ENCODE measurements around the gene NARS2. TPM values are rescaled to one million over a fixed set of nuclear protein-coding genes. Genes with fewer than 3 reads are reported as not detected.

The NARS2 gene
- total RNA-seq, 4 donors from 2014 or later, result 9.0 to 22.1 (median 9.2) TPM

GRCh38 chr11:78492973-78493372 lies 81.7 kb downstream of the NARS2 start:
- 64 to 74% methylated on average over 6 of the region's 6 CpGs for WGBS, 2 donors (ENCODE audit: low coverage in 1 of 2)
- Histone ChIP-seq H3K27ac (no peak overlapping the region), H3K27me3 (no peaks in the 10 kb centered on the region), H3K9me3 (no peaks in the 10 kb centered on the region), H3K4me3 (no peak overlapping the region), H3K36me3 (peaks cover 0 to 4% of the 10 kb centered on the region in 2 donors), H3K4me1 (peaks cover 3 to 36% (median 8%) of the 10 kb centered on the region in 3 donors)
- ATAC-seq, result no peak
- TF ChIP-seq EP300 (IDR thresholded peaks at IDR 0.05) (no peak), POLR2A (IDR thresholded peaks at IDR 0.05) (no peak), POLR2AphosphoS5 (IDR thresholded peaks at IDR 0.05) (no peak)
- TF ChIP-seq, protein P1, sequence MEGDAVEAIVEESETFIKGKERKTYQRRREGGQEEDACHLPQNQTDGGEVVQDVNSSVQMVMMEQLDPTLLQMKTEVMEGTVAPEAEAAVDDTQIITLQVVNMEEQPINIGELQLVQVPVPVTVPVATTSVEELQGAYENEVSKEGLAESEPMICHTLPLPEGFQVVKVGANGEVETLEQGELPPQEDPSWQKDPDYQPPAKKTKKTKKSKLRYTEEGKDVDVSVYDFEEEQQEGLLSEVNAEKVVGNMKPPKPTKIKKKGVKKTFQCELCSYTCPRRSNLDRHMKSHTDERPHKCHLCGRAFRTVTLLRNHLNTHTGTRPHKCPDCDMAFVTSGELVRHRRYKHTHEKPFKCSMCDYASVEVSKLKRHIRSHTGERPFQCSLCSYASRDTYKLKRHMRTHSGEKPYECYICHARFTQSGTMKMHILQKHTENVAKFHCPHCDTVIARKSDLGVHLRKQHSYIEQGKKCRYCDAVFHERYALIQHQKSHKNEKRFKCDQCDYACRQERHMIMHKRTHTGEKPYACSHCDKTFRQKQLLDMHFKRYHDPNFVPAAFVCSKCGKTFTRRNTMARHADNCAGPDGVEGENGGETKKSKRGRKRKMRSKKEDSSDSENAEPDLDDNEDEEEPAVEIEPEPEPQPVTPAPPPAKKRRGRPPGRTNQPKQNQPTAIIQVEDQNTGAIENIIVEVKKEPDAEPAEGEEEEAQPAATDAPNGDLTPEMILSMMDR (IDR thresholded peaks at IDR 0.05), result no peak

- Histone ChIP-seq H3K27me3 (no peaks in the 10 kb centered on the region), H3K36me3 (peaks cover 0 to 15% of the 10 kb centered on the region in 2 donors), H3K4me3 (no peak overlapping the region), H3K9me3 (no peaks in the 10 kb centered on the region), H3K4me1 (peaks cover 0 to 3% (median 0%) of the 10 kb centered on the region in 3 donors), H3K27ac (no peak overlapping the region)
- TF ChIP-seq POLR2A (IDR thresholded peaks at IDR 0.05) (no peak), POLR2AphosphoS5 (IDR thresholded peaks at IDR 0.05) (no peak), EP300 (IDR thresholded peaks at IDR 0.05) (no peak)
- TF ChIP-seq, protein P1 (IDR thresholded peaks at IDR 0.05), result no peak
- no peak for ATAC-seq
Observed at GRCh38 chr11:78489184-78489583, 85.5 kb downstream of the NARS2 start.

DNA sequence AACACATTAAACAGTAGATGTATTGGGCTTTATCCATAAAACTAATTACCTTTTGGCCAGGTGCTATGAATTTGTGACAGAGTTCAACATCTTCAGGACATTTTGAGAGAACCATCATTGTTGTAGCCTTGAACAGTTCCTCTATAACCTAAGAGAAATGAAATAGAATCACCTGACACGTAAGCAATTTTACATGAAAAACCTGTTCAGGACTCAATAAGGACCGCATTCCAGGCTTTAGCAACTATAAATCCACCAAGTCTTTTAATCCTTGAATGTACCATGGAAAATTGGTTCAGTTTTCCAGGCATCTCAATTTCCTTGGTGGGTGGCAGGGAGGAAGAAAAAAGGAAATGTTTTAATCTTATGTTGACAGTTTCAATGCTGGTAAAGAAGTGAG lies 96.1 kb downstream of the NARS2 start:
- H3K4me1 ChIP-seq, result no peaks in the 10 kb centered on the region
- ATAC-seq, result no peak
- H3K9me3 ChIP-seq, result no peaks in the 10 kb centered on the region
- WGBS, 2 donors (ENCODE audit: low coverage in 1 of 2), result 80 to 94% methylated on average over 2 of the region's 2 CpGs
- TF ChIP-seq, protein P1 (IDR thresholded peaks at IDR 0.05), result no peak
- TF ChIP-seq POLR2AphosphoS5 (IDR thresholded peaks at IDR 0.05) (no peak), POLR2A (IDR thresholded peaks at IDR 0.05) (no peak), EP300 (IDR thresholded peaks at IDR 0.05) (no peak)
- no peak overlapping the region for H3K27ac ChIP-seq
- peaks cover 0 to 5% of the 10 kb centered on the region in 2 donors for H3K36me3 ChIP-seq
- H3K27me3 ChIP-seq, result no peaks in the 10 kb centered on the region
- H3K4me3 ChIP-seq, result no peak overlapping the region

- no peak overlapping the region for H3K27ac ChIP-seq
- H3K27me3 ChIP-seq, result no peaks in the 10 kb centered on the region
- no peaks in the 10 kb centered on the region for H3K4me1 ChIP-seq
- H3K9me3 ChIP-seq, result no peaks in the 10 kb centered on the region
- no peak for ATAC-seq
- H3K36me3 ChIP-seq, result peaks cover 0 to 5% of the 10 kb centered on the region in 2 donors
- no peak for TF ChIP-seq EP300 (IDR thresholded peaks at IDR 0.05)
- no peak for TF ChIP-seq POLR2AphosphoS5 (IDR thresholded peaks at IDR 0.05)
- no peak for TF ChIP-seq POLR2A (IDR thresholded peaks at IDR 0.05)
- TF ChIP-seq, protein P1 (IDR thresholded peaks at IDR 0.05), result no peak
- WGBS, 2 donors (ENCODE audit: low coverage in 1 of 2), result 80% methylated on average over 1 of the region's 1 CpG; no CpG with 5 or more reads in 1 of the 2 donors
- H3K4me3 ChIP-seq, result no peak overlapping the region
Observed at GRCh38 chr11:78476066-78476465, 98.6 kb downstream of the NARS2 start.

GRCh38 chr11:78474451-78474850 lies 100.2 kb downstream of the NARS2 start:
- Histone ChIP-seq H3K27ac (no peak overlapping the region), H3K4me3 (no peak overlapping the region), H3K9me3 (no peaks in the 10 kb centered on the region), H3K36me3 (peaks cover 0 to 5% of the 10 kb centered on the region in 2 donors), H3K27me3 (no peaks in the 10 kb centered on the region), H3K4me1 (no peaks in the 10 kb centered on the region)
- no peak for ATAC-seq
- TF ChIP-seq POLR2AphosphoS5 (IDR thresholded peaks at IDR 0.05) (no peak), POLR2A (IDR thresholded peaks at IDR 0.05) (no peak), EP300 (IDR thresholded peaks at IDR 0.05) (no peak)
- TF ChIP-seq, protein P1 (IDR thresholded peaks at IDR 0.05), result no peak

Data from gastroesophageal sphincter (tissue), 4 donors.